Neural progenitor cell (in vitro differentiated cells): ENCODE measurements around the gene GNG7. TPM values are rescaled to one million over a fixed set of nuclear protein-coding genes. Genes with fewer than 3 reads are reported as not detected.
"Not testable (repeated sequence)": the region's sequence is repeated elsewhere in the genome, so short reads cannot be mapped to it uniquely, and the experiment has no call there.

Source experiments
- DNase-seq: peaks from one replicate; pipeline ENCODE4 v3.0.0-alpha.2; 2016; ENCODE audit warnings: low spot score
- H2AFZ ChIP-seq: fragments of 200-600 bp; sonication (generic); replicated peaks from 2 replicates; pipeline ENCODE4 v1.6.1; 2016; ENCODE audit warnings: antibody characterized with exemption
- H3F3A ChIP-seq: fragments of 200-600 bp; sonication (generic); 2 replicates; pipeline ENCODE4 v1.6.1; 2016; ENCODE audit warnings: antibody characterized with exemption, low read depth
- H3K27ac ChIP-seq: fragments of 200-600 bp; sonication (generic); 2 replicates; pipeline ENCODE4 v1.5.1; 2016; ENCODE audit warnings: mild to moderate bottlenecking
- H3K27me3 ChIP-seq: fragments of 200-600 bp; sonication (generic); 2 replicates; pipeline ENCODE4 v1.6.1; 2016; ENCODE audit warnings: mild to moderate bottlenecking, moderate library complexity
- H3K36me3 ChIP-seq: fragments of 200-600 bp; sonication (generic); 2 replicates; pipeline ENCODE4 v1.5.1; 2016
- H3K4me1 ChIP-seq: fragments of 200-600 bp; sonication (generic); 2 replicates; pipeline ENCODE4 v1.6.1; 2016; ENCODE audit warnings: mixed run types
- H3K4me2 ChIP-seq: fragments of 200-600 bp; sonication (generic); 2 replicates; pipeline ENCODE4 v1.6.1; 2016
- H3K4me3 ChIP-seq: fragments of 200-600 bp; sonication (generic); 2 replicates; pipeline ENCODE4 v1.5.1; 2016
- H3K79me2 ChIP-seq: fragments of 200-600 bp; sonication (generic); 2 replicates; pipeline ENCODE4 v1.6.1; 2016; ENCODE audit warnings: low read depth
- H3K9ac ChIP-seq: fragments of 200-600 bp; sonication (generic); 2 replicates; pipeline ENCODE4 v1.6.1; 2016
- H3K9me3 ChIP-seq: fragments of 200-600 bp; sonication (generic); 2 replicates; pipeline ENCODE4 v1.5.1; 2016; ENCODE audit warnings: low read depth
- H4K20me1 ChIP-seq: fragments of 200-600 bp; sonication (generic); 2 replicates; pipeline ENCODE4 v1.6.1; 2016; ENCODE audit warnings: low read depth
- H3K27ac Mint-ChIP-seq: 3 replicates; pipeline ENCODE4 v1.8.0; 2021; ENCODE audit warnings: mixed read lengths
- H3K27me3 Mint-ChIP-seq: 2 replicates; pipeline ENCODE4 v1.8.0; 2022; ENCODE audit warnings: low read depth, mild to moderate bottlenecking, inconsistent platforms, moderate library complexity, mixed read lengths; ENCODE audit not compliant: insufficient read depth
- H3K36me3 Mint-ChIP-seq: 3 replicates; pipeline ENCODE4 v1.8.0; 2021; ENCODE audit warnings: mixed read lengths
- H3K4me1 Mint-ChIP-seq: 3 replicates; pipeline ENCODE4 v1.8.0; 2021; ENCODE audit warnings: mixed read lengths
- H3K4me3 Mint-ChIP-seq: 3 replicates; pipeline ENCODE4 v1.8.0; 2021; ENCODE audit warnings: mild to moderate bottlenecking, moderate library complexity, mixed read lengths
- H3K9me3 Mint-ChIP-seq: 3 replicates; pipeline ENCODE4 v1.8.0; 2020; ENCODE audit warnings: mixed read lengths
- CTCF ChIP-seq: fragments of 200-600 bp; sonication (generic); IDR thresholded peaks from 2 replicates; pipeline ENCODE4 v1.5.1; 2017; ENCODE audit warnings: antibody characterized with exemption, mild to moderate bottlenecking
- EZH2 ChIP-seq: fragments of 200-600 bp; sonication (generic); IDR thresholded peaks from 2 replicates; pipeline ENCODE4 v1.6.1; 2017; ENCODE audit warnings: antibody characterized with exemption, mild to moderate bottlenecking, moderate library complexity
- EZH2phosphoT487 ChIP-seq: fragments of 200-600 bp; sonication (generic); IDR thresholded peaks from 2 replicates; pipeline ENCODE4 v1.6.1; 2017; ENCODE audit warnings: antibody characterized with exemption
- total RNA-seq: library from RNA; depleted of rRNA; stranded (reverse); fragments of >200 nt; gene quantifications from 2 replicates; pipeline ENCODE4 v1.2.3, GENCODE V29; 2015; ENCODE audit warnings: low replicate concordance

Gene GNG7
- total RNA-seq, 1 donor from 2014 or later: 7.0 TPM

DNA sequence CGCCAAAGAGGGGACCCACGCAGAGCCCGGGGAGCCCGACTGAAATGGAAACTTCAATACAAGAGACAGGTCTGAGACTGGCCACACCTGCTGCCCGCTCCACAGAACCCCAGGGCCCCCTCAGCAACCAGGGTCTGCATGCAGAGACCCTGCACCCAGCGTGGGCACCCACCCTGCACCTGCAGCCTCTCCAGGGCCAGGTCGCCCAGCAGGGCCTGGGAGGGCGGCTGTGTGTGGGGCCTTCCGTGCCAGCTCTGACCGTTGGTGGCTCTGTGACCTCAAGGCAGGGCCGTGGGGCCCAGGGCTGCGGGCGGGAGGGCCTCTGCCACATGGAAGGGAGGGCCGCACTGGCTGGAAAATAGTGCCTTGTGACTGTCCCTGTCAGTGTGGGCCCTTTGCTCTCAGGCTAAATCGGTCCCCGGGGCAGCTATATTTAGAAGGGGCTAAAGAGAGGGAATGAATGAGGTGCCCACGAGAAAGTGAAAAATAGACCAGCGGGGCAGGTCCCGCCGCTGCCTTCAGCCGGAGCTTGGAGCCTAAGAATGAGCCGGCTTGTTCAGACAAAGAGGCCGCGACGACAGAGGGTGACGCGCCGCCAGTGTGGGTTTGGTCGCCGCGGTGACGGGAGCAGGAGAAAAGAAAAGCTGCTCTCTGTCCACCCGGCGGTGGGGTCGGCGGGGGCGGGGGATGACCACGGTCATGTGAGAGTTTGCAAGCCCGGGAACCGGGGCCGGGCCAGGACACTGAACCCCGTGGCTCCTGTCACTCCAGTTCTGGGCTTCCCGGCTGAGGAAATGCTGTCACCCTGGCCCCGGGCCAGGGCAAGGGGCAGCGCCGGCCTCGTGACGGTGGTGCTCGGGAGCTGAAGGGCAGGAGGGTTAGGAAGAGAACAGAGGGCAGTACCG, 156.1 kb downstream of the GNG7 start:
- H3F3A ChIP-seq: peaks cover 30% of the 10 kb centered on the region
- TF ChIP-seq EZH2phosphoT487 (no peak), CTCF (no peak), EZH2 (no peak)
- H3K4me3 Mint-ChIP-seq: peak overlapping the region; percentile 70
- no peak overlapping the region for H3K9ac ChIP-seq
- H3K4me3 ChIP-seq: no peak overlapping the region
- peaks cover 2% of the 10 kb centered on the region for H3K9me3 Mint-ChIP-seq
- no peaks in the 10 kb centered on the region for H3K9me3 ChIP-seq
- peak overlapping the region; percentile 95 for H3K27ac Mint-ChIP-seq
- H3K27me3 Mint-ChIP-seq: peaks cover 2% of the 10 kb centered on the region
- H4K20me1 ChIP-seq: peaks cover 10% of the 10 kb centered on the region
- peaks cover 17% of the 10 kb centered on the region for H3K27me3 ChIP-seq
- peak overlapping the region; percentile 15 for H3K27ac ChIP-seq
- peak overlapping the region; percentile 46 for H3K4me2 ChIP-seq
- H3K4me1 Mint-ChIP-seq: peaks cover 49% of the 10 kb centered on the region
- H3K4me1 ChIP-seq: peaks cover 28% of the 10 kb centered on the region
- H3K79me2 ChIP-seq: no peaks in the 10 kb centered on the region
- DNase-seq: peak; percentile 90
- no peaks in the 10 kb centered on the region for H3K36me3 ChIP-seq
- no peaks in the 10 kb centered on the region for H3K36me3 Mint-ChIP-seq
- H2AFZ ChIP-seq: peak overlapping the region; percentile 17

- H3K9ac ChIP-seq, H3K36me3 Mint-ChIP-seq, H3K9me3 ChIP-seq, H3K27ac ChIP-seq, DNase-seq, H2AFZ ChIP-seq, H3K9me3 Mint-ChIP-seq, H3K4me3 ChIP-seq, H3K36me3 ChIP-seq, H3K27me3 Mint-ChIP-seq, H3K79me2 ChIP-seq: not testable (repeated sequence)
- Histone ChIP-seq H3F3A (peaks cover 38% of the 10 kb centered on the region), H3K4me1 (peaks cover 31% of the 10 kb centered on the region), H4K20me1 (peaks cover 14% of the 10 kb centered on the region), H3K4me2 (peak overlapping the region; percentile 46), H3K27me3 (peaks cover 17% of the 10 kb centered on the region)
- Mint-ChIP-seq H3K4me3 (peak overlapping the region; percentile 73), H3K4me1 (peaks cover 52% of the 10 kb centered on the region), H3K27ac (peak overlapping the region; percentile 85)
Measured at GRCh38 chr19:2545416-2546127, 156.9 kb downstream of the GNG7 start.

DNA sequence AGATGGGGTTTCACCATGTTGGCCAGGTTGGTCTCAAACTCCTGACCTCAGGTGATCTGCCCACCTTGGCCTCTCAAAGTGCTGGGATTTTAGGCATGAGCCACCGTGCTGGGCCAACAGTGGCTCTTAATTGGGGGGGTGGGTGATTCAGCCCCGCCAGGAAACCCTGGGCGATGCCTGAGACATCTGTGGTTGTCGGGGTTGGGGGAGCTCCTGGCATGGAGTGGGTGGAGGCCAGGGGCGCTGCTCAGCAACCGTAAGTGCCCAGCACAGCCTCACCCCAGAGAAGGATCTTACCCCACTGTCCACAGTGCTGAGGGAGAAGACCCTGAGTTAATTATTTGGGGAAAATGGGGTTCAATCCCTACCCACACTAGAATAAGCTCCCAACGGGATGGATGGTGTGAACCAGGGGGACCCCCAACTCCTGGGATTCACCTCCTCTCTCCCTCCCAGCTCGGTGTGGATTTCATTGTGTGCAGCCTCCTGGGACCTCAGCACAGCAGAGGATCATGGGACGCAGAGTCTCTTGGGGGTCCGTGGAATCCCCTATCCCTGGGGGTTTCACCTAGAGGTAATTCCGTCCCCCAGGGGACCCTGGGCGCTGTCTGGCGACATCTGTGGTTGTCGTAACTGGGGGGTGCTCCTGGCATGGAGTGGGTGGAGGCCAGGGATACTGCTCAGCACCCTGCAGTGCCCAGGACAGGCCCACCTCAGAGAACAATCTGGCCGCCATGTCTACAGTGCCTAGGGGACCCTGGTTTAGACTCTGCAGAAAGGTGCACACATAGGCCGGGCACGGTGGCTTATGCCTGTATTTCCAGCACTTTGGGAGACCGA, 157.7 kb downstream of the GNG7 start:
- Histone ChIP-seq H3F3A (peaks cover 44% of the 10 kb centered on the region), H3K4me1 (peaks cover 31% of the 10 kb centered on the region), H3K9ac (no peak overlapping the region), H3K36me3 (no peaks in the 10 kb centered on the region), H3K79me2 (no peaks in the 10 kb centered on the region), H4K20me1 (peaks cover 18% of the 10 kb centered on the region), H3K27me3 (peaks cover 17% of the 10 kb centered on the region), H3K9me3 (no peaks in the 10 kb centered on the region), H3K4me3 (no peak overlapping the region), H3K4me2 (no peak overlapping the region), H2AFZ (no peak overlapping the region), H3K27ac (no peak overlapping the region)
- H3K4me3 Mint-ChIP-seq: no peak overlapping the region
- H3K36me3 Mint-ChIP-seq: no peaks in the 10 kb centered on the region
- H3K4me1 Mint-ChIP-seq: peaks cover 54% of the 10 kb centered on the region
- no peak overlapping the region for H3K27ac Mint-ChIP-seq
- TF ChIP-seq EZH2phosphoT487: no peak
- no peak for TF ChIP-seq EZH2
- TF ChIP-seq CTCF: no peak
- peaks cover 2% of the 10 kb centered on the region for H3K27me3 Mint-ChIP-seq
- H3K9me3 Mint-ChIP-seq: peaks cover 2% of the 10 kb centered on the region
- DNase-seq: no peak
